GM15510 (cell line): ENCODE results near the gene CHST9.

Source experiments
- POLR2A ChIP-seq: IDR thresholded peaks from 3 replicates; pipeline ENCODE4 v1.6.1; 2011; ENCODE audit warnings: borderline replicate concordance; ENCODE audit not compliant: insufficient read length; ENCODE audit errors: extremely low read depth

CHST9 gene

GRCh38 chr18:26867471-26867870 is 317.6 kb downstream of the CHST9 start:
- TF ChIP-seq POLR2A = no peak

- no peak for TF ChIP-seq POLR2A
Observed at GRCh38 chr18:26865557-26865956, 319.6 kb downstream of the CHST9 start, which contains the start of gene AQP4. TSS of gene AQP4 (minus strand) at chr18:26865707. CDS start at chr18:26865689, 18 bp downstream.

- no peak for TF ChIP-seq POLR2A
Observed at GRCh38 chr18:26864658-26865057, 320.4 kb downstream of the CHST9 start.

- TF ChIP-seq POLR2A = no peak
Observed at GRCh38 chr18:26863921-26864497, 321.1 kb downstream of the CHST9 start.

GRCh38 chr18:26863122-26863879 is 321.8 kb downstream of the CHST9 start:
- no peak for TF ChIP-seq POLR2A

- no peak for TF ChIP-seq POLR2A
Observed at GRCh38 chr18:26862084-26862483, 323.0 kb downstream of the CHST9 start.
